Central memory CD4-positive, alpha-beta T cell (primary cell): ENCODE data around the gene MRPL36.
"Not testable (repeated sequence)": the region's sequence is repeated elsewhere in the genome, so short reads cannot be mapped to it uniquely, and the experiment has no call there.

Experiments used
- DNase-seq: peaks from one replicate; pipeline ENCODE4 v3.0.0; 2022

The MRPL36 gene

GRCh38 chr5:1814183-1815020 lies 14.8 kb upstream of the MRPL36 start:
- no peak for DNase-seq

GRCh38 chr5:1810581-1811101 lies 11.0 kb upstream of the MRPL36 start:
- DNase-seq: no peak

GRCh38 chr5:1809416-1810035 lies 9.9 kb upstream of the MRPL36 start:
- DNase-seq: no peak

GRCh38 chr5:1808439-1808838 lies 8.8 kb upstream of the MRPL36 start:
- no peak for DNase-seq

GRCh38 chr5:1807451-1808185 lies 8.0 kb upstream of the MRPL36 start:
- no peak for DNase-seq

GRCh38 chr5:1806974-1807373 lies 7.3 kb upstream of the MRPL36 start:
- DNase-seq: no peak

- no peak for DNase-seq
Observed at GRCh38 chr5:1806199-1806598, 6.6 kb upstream of the MRPL36 start.

- DNase-seq: no peak
Observed at GRCh38 chr5:1805736-1806135, 6.1 kb upstream of the MRPL36 start.

- DNase-seq: no peak
Observed at GRCh38 chr5:1805326-1805725, 5.7 kb upstream of the MRPL36 start.

- DNase-seq: no peak
Observed at GRCh38 chr5:1804001-1804690, 4.5 kb upstream of the MRPL36 start.

GRCh38 chr5:1803192-1803591 lies 3.6 kb upstream of the MRPL36 start:
- no peak for DNase-seq

GRCh38 chr5:1801967-1802295 lies 2.3 kb upstream of the MRPL36 start:
- DNase-seq: no peak

- peak; percentile 69 for DNase-seq
Observed at GRCh38 chr5:1801222-1801966, 1.8 kb upstream of the MRPL36 start, which contains the start of gene NDUFS6. Gene NDUFS6 (plus strand): TSS chr5:1801407. CDS start chr5:1801418, 11 bp downstream.

GRCh38 chr5:1800472-1801221 lies 1.0 kb upstream of the MRPL36 start:
- DNase-seq: peak; percentile 63

GRCh38 chr5:1799110-1799601 lies 481 bp downstream of the MRPL36 start:
- peak; percentile 25 for DNase-seq

GRCh38 chr5:1798589-1798988 lies 1.0 kb downstream of the MRPL36 start:
- not testable (repeated sequence) for DNase-seq

GRCh38 chr5:1797855-1798254 lies 1.8 kb downstream of the MRPL36 start:
- DNase-seq: no peak

- DNase-seq: no peak
Observed at GRCh38 chr5:1797103-1797800, 2.4 kb downstream of the MRPL36 start.

- no peak for DNase-seq
Observed at GRCh38 chr5:1796371-1797102, 3.1 kb downstream of the MRPL36 start.

- no peak for DNase-seq
Observed at GRCh38 chr5:1795931-1796330, 3.7 kb downstream of the MRPL36 start.
